GM03348 (cell line): ENCODE data around the gene DCTN1.
"Not testable (repeated sequence)": the region's sequence is repeated elsewhere in the genome, so short reads cannot be mapped to it uniquely, and the experiment has no call there.

ENCODE experiments used
- DNase-seq: peaks from one replicate; pipeline ENCODE4 v3.0.0; 2012; ENCODE audit warnings: low spot score

The DCTN1 gene

GRCh38 chr2:74379851-74380789 is at the start of gene DCTN1:
TSS of gene DCTN1 (minus strand) at chr2:74380311. CDS start at chr2:74380037, 274 bp downstream.
- peak; percentile 87 for DNase-seq

GRCh38 chr2:74428675-74429074 is 48.6 kb upstream of the DCTN1 start:
- DNase-seq = no peak

- no peak for DNase-seq
Observed at GRCh38 chr2:74427551-74427950, 47.4 kb upstream of the DCTN1 start.

- no peak for DNase-seq
Observed at GRCh38 chr2:74426181-74426758, 46.2 kb upstream of the DCTN1 start.

GRCh38 chr2:74425523-74425922 is 45.4 kb upstream of the DCTN1 start:
- DNase-seq = no peak

GRCh38 chr2:74424995-74425406 is 44.9 kb upstream of the DCTN1 start:
- no peak for DNase-seq

GRCh38 chr2:74424139-74424992 is 44.3 kb upstream of the DCTN1 start:
- DNase-seq = no peak

- no peak for DNase-seq
Observed at GRCh38 chr2:74423231-74424095, 43.4 kb upstream of the DCTN1 start.

GRCh38 chr2:74421221-74421870 is 41.2 kb upstream of the DCTN1 start, which contains the start of the genes C2orf81 and WDR54:
TSS of gene C2orf81 (minus strand) at chr2:74421619. CDS start at chr2:74421560, 59 bp downstream.
TSS of gene WDR54 (plus strand) at chr2:74421730. CDS start at chr2:74422154, 424 bp downstream.
- peak; percentile 98 for DNase-seq

- not testable (repeated sequence) for DNase-seq
Observed at GRCh38 chr2:74420443-74421103, 40.5 kb upstream of the DCTN1 start.

- DNase-seq = no peak
Observed at GRCh38 chr2:74420006-74420405, 39.9 kb upstream of the DCTN1 start.

- DNase-seq = no peak
Observed at GRCh38 chr2:74419345-74419744, 39.2 kb upstream of the DCTN1 start.

- DNase-seq = no peak
Observed at GRCh38 chr2:74418312-74418711, 38.2 kb upstream of the DCTN1 start.

GRCh38 chr2:74417763-74418162 is 37.7 kb upstream of the DCTN1 start:
- DNase-seq = no peak

GRCh38 chr2:74417197-74417596 is 37.1 kb upstream of the DCTN1 start:
- no peak for DNase-seq

- DNase-seq = no peak
Observed at GRCh38 chr2:74416778-74417177, 36.7 kb upstream of the DCTN1 start.

- no peak for DNase-seq
Observed at GRCh38 chr2:74415762-74416395, 35.8 kb upstream of the DCTN1 start.

- peak; percentile 71 for DNase-seq
Observed at GRCh38 chr2:74414881-74415761, 35.0 kb upstream of the DCTN1 start.

- DNase-seq = no peak
Observed at GRCh38 chr2:74414441-74414840, 34.3 kb upstream of the DCTN1 start.
